NK-92 (cell line): ENCODE measurements around the gene CD33.

ENCODE experiments used
- DNase-seq: peaks from one replicate; lab custom pipeline; 2025; ENCODE audit not compliant: unreplicated experiment; lab: John Stamatoyannopoulos, UW

Gene CD33

DNA sequence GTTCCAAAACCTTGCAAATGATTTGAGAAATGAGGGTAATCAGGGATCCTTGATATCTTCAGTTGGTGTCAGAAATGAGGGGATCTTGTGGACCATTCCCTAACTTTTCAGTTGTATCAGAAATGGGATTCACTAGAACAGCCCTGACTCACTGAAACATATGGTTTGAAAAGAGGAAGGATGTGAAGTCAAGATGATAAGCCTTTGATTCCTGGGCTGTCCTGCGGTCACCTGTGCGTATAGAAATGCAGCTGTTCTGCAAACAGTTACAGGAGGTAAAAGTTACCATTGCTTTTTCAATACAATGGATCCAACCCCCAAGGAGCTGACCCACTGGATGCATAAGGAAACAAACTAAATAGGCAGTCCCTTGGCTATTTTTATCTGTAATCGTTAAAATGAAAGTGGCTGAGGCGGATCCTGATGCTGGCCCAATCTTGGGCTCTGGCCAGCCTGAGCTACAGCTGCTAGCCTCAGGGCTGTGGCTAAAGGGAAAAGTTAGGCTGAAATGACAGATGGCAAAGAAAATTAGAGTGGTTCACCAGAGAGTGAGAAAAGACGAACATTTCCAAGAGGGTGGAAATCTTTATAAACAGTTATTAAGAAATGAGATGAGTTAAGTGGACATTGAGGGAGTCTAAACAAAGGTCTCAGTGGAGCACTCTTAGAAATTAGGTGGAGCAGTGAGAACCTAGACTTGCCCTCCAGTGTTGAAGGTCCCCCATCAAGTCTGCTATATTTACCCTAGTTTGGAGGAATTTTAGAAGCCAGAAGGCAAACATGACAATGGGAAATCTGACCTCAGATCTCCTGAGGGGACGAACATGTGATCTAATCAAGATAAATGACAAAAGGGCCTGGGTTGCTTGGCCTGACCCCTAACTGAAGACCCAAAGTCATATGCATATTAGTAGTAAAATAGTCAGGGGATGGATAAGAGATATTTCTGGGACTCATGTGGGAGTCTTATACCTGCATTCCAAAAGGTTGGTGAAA, 33.6 kb downstream of the CD33 start:
- no peak for DNase-seq

DNA sequence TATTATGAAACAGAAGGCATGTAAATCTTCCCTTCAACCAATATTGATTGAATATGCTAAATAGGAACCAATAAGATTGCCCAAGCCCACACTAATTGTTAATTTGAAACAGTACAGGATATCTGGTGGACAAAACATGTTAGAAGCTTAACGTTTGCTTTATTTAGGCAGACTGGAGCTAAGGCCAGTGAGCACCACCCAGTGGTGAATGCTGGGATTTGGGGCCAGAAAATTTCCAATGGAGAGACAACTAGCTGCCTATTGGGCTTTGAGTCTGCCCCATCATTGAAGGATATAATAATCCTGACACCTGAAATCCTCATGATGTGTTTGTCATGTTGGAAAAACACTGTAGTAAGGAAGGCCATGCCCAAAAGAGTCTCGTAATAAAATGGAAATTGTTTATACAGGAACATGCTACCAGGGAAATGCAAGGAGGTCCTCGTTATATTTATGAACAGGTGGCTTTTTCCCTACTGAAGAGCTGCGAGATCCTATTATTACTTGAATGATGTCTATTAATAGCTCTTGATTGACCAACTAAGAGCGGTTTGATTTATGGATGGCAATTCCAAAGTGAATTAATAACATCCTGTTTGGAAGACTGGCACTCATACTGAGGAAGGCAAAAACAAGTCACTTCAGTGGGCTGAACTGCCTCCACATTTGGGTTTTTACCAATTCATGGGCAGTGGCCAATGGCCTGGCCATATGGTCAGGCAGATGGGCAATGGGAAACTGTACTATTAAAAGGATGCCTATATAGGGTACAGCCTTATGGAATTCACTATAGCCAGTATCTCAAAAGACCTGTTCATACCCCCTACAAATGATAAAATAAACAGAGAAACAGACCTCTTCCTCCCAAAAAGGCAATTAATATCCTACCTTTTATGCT, 34.7 kb downstream of the CD33 start:
- no peak for DNase-seq

DNA sequence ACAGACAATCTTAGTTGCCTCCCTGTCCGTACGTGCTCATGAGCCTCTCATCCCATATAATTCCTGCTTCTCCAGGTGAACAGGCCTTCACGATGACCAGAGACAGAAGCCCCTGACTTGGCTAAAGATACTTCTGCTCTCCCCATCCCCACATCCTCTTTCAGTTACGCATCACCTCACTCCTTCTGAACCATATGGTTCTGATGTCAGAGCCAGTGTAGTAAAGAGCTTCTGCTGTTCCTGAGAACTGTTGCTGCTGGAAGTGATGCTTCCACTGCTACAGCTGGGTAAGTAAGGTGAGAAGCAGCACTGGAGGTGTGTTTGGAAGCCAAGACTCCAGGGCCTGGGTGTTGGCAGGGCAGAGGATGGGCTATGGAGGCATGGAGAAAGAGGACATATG, 38.9 kb downstream of the CD33 start:
- no peak for DNase-seq

DNA sequence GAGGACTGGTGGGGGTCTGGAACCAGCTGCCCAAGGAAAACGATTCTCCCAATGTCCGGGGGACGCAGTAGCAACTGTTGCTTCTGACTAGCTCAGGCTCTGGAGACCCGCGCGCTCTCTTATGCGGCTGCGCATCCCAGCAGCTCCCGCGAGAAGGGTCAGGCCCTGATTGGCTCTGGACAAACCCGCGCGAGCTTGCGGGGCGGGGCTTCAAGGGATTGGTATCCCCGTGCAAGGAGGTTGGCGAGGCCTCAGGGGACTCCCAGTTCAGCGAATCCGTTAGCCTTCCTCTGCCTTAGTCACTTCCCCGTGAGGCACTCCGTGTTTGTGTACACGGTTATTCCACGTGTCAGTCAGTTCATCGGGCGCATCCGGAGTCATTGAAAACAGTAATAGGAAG, 46.2 kb downstream of the CD33 start:
- no peak for DNase-seq

DNA sequence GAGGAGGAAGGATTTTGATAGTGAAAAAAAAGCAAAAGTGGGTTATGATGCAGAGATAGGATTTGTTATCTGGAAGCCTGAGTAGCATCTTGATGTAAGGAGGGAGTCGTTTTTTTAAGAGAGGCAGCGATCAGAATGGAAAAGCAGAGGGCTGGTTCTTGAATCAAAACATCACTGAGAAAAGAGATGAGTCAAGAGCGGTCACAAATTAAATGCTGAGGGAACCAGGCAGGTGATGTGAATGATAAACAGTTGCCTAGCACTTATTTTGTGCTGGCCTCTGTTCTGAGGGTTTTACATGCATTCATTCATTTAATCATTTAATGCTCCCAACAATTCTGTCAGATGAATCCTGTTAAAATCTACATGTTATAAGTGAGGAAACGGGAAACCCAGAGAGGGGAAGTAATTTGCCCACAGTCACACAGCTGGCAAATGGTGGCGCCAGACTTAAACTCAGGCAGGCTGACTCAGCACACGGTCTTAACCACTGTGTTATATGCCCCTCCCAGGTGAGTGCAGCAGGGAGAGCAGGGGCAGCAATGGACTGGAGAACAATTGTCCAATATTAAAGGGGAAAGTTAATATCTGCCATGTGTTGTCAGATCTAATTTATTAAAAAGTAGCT, 47.4 kb downstream of the CD33 start:
- DNase-seq = no peak

DNA sequence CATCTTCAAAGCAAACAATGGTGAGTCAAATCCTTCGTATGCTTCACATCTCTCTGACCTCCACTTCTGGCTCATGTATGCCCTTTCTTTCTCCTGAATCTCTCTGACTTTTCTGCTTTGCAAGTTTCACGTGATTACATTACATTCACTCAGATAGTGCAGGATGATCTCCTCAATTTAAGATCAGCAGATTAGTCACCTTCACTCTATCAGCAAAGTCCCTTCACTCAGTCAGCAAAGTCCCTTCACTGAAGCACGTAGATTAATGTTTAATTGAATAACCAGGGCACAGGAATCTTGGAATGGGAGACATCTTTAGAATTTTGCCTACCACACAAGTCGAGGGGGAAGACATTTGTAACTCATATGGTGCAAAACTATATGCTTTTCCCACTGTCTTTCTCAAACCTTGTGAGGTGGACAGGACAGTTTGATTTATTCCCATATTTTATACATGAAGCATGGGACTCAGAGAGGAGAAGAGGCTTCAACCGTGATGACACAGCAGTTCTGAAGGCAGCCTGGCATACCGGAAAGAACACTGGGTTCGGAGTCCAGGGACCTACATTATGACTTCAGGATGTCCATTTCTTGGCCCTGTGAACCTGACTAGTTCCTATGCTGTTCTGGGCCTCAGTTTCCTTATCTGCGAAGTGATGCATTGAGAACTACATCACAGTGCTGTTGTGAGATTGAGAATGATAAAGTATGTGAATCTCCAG, 49.3 kb downstream of the CD33 start:
- no peak for DNase-seq

DNA sequence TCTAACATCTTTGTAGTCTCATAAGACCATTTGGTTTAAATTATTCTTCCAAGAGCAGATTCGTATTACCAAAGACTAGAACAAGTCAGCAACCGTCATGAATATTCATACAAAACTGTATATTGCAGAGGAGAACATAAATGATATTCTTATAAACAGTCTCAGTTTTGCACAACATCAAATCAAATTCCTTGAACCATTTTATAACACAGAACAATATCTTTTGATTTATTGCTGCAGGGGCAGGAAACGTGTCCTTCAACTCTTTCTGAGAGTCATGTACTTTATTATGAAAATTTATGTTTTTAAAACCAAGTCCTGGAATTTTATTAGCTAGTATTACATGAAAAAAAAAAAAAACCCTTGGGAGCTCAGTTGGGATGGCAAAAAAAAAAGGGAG, 52.2 kb downstream of the CD33 start:
- DNase-seq = no peak

DNA sequence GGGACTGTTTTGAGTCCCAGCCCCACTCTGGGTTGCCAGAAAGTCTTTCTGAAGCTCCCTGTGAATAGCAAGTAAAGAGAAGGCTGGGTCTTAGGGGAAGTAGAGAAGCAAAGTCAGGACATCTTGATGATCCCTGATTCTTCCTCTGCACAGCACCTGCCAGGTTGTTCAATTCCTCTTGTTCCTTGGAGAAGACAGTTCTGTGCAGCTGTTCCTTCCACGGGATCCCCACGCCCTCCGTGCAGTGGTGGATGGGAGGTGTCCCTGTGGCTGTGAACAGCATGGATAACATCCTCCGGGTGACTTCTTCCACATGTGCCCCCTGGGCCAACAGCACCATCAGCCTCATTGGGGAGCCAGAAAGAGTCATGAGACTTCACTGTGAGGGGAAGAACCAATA, 57.5 kb downstream of the CD33 start:
- DNase-seq = no peak

DNA sequence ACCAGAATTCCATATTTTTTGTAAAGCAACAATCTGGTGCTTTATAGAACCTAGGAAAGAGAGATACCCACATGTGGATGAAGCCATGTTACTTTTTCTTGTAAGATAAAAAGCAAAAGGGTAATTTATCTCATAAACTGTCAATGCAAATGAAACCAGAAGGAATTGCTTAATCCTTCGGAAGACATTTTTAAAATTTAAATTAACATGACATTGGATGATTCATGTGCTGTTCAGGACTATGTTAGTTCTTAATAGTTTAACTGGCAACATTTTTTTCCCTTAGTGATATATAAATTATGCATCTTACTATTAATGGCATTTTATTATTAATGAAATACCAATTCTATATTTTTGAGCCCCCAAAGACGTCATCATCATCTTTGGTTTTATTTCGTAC, 60.8 kb downstream of the CD33 start:
- DNase-seq = no peak
